ENCODE results near the gene ATP8B3. TPM values are rescaled to one million over a fixed set of nuclear protein-coding genes. Genes with fewer than 3 reads are reported as not detected.

The ATP8B3 gene
- total RNA-seq, 1 donor from 2014 or later, result 0.64 TPM

DNA sequence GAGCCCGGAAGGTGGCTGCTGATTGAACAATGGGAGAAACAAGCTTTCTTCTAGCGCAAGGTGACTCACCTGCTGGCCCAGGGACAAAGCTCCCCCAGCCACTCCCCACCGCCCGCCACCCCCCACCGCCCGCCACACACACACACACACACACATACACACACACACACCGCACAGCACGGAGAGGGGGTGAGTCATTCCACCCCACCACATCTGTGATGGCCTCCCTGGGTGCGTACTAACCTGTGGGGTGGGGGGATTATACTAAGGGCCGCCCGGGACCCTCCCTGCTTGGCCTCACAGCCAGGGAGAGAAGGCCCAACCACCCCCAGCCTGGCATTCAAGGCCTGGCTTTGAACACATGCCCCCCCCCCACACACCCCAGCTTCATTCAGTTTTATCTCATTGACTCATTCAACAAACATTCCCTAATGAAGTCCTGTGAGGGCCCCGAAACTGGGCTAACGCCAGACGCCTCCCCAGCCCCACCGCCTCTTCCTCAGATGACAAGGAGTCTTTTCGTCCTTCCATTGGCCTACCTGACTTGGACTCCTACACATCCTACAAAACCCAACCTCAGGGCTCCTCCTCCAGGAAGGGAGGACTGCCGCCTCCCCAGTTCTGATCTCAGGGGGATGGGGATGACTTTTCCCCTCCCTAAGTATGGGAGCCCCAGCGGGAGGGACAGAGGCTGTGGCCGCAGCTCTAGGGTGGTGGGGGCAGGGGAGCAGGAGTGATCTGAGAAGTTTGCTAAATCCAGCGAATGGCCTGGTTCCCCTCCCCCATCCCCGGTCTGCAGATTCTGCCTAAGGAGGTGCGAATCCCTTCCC lies 64.6 kb downstream of the ATP8B3 start:
- Histone ChIP-seq H3K27me3 (peaks cover 83% of the 10 kb centered on the region), H3K36me3 (no peaks in the 10 kb centered on the region), H3K4me1 (peaks cover 16% of the 10 kb centered on the region), H3K9me3 (no peaks in the 10 kb centered on the region), H3K4me3 (no peak overlapping the region), H3K27ac (no peak overlapping the region)
- TF ChIP-seq, protein P1, sequence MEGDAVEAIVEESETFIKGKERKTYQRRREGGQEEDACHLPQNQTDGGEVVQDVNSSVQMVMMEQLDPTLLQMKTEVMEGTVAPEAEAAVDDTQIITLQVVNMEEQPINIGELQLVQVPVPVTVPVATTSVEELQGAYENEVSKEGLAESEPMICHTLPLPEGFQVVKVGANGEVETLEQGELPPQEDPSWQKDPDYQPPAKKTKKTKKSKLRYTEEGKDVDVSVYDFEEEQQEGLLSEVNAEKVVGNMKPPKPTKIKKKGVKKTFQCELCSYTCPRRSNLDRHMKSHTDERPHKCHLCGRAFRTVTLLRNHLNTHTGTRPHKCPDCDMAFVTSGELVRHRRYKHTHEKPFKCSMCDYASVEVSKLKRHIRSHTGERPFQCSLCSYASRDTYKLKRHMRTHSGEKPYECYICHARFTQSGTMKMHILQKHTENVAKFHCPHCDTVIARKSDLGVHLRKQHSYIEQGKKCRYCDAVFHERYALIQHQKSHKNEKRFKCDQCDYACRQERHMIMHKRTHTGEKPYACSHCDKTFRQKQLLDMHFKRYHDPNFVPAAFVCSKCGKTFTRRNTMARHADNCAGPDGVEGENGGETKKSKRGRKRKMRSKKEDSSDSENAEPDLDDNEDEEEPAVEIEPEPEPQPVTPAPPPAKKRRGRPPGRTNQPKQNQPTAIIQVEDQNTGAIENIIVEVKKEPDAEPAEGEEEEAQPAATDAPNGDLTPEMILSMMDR (IDR thresholded peaks at IDR 0.05), result no peak
- intact Hi-C loops (cut with DNase I), result no loop called here
- DNase-seq, result no peak
- peak; percentile 15 for ATAC-seq

DNA sequence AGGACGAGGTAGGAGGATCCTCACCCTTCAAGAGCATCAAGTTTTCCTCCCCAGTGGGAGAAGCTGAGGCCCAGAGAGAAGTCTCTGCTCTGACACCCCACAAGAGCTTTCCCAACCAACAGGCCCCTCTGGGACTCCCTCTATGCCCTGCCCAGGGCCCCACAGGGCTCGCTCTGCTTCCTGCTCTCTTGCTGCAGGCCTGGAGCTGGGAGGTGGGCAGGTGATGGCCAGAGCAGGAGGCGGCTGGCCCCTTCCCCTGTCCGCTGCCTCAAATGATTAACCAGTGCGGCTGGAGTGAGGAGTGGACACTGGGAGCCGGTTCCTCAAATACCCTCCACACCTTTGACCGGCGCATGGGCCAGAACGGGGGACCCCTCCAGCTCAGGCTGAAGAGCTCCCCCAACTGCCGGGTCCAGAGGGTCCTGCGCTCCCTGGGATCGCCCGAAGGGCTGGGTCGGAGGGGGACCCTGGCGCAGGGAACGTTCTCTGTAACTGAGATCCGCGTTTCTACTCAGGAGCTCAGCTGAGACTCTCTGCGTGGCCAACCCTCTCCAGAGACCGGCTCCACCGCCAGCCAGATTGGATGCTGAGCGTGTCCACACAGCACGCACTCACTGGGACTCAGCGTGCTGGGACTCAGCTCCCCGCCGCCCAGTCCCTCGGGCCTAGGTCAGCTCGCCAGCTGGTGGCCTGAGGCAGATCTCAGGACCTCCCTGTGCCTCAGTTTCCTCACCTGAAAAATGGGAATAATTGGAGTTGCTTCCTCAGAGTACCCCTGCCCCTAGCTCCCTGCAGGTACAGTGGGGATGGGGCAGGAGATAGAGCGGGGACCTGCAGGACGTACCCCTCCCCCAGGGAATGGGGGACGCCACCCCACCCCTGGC lies 65.4 kb downstream of the ATP8B3 start:
- H3K4me3 ChIP-seq, result no peak overlapping the region
- H3K27me3 ChIP-seq, result peaks cover 75% of the 10 kb centered on the region
- H3K9me3 ChIP-seq, result no peaks in the 10 kb centered on the region
- intact Hi-C loops (cut with DNase I), result no loop called here
- peak; percentile 4 for ATAC-seq
- TF ChIP-seq, protein P1 (IDR thresholded peaks at IDR 0.05), result no peak
- no peak for DNase-seq
- peaks cover 16% of the 10 kb centered on the region for H3K4me1 ChIP-seq
- no peak overlapping the region for H3K27ac ChIP-seq
- no peaks in the 10 kb centered on the region for H3K36me3 ChIP-seq

DNA sequence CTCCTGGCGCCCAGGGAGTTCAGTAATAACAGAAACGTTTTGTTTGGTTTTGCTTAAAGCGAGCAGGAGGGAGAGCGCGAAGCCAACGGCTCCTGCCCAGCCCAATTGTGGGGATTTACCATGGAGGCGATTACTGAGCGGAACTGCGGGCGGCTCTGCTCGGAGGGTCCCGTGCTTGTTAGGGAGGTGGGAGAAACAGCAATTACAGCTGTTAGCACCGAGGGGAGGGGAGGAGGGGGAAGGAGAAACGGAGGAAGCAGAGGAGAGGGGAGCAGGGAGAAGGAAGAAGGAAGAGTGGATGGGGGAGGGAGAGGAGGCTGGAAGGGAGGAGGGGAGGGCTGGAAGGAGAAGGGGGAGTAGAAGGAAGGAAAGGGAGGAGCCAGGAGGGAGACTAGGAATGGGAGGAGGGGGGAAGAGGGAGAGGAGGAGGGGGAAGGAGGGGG lies 66.5 kb downstream of the ATP8B3 start:
- Histone ChIP-seq H3K9me3 (no peaks in the 10 kb centered on the region), H3K4me3 (no peak overlapping the region), H3K36me3 (no peaks in the 10 kb centered on the region), H3K27ac (no peak overlapping the region), H3K27me3 (peaks cover 64% of the 10 kb centered on the region), H3K4me1 (peaks cover 16% of the 10 kb centered on the region)
- no peak for DNase-seq
- TF ChIP-seq, protein P1 (IDR thresholded peaks at IDR 0.05), result no peak
- intact Hi-C loops (cut with DNase I), result no loop called here
- ATAC-seq, result no peak

DNA sequence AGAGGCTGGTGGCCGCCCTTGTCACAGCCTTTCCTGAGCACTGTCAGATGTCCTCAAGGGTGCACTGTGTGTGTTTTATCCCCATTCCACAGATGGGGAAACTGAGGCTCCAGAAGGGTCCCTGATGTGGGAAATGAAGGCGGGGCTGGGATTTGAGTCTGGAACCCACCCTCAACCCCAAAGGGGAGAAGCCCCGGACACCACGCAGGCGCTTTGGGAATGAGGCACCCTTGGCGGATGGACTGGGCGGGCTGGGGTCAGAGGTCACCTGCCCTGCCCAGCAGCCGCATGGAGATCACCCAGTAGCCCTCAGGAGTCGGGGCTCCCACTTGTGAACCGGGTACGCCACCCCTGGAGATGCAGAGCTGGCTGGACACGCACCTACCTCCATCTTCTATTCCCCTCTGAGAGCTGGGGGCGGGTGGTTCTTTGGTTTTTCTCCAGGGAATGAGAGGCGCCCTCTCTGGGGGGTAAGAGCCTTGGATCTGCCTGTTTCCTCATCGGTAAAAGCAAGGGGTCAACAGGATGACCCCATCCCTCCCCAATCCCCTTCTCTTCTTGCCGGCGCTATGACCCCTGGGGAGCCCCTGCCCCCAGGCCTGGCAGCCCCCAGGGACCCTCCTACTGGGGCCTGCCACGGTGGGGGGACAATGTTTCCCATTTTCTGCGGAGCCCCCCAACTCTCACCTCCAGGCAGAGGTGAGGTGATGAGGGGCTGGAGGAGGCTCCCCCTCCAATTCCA lies 67.1 kb downstream of the ATP8B3 start:
- Histone ChIP-seq H3K36me3 (no peaks in the 10 kb centered on the region), H3K4me1 (peaks cover 16% of the 10 kb centered on the region), H3K4me3 (no peak overlapping the region), H3K9me3 (no peaks in the 10 kb centered on the region), H3K27ac (no peak overlapping the region), H3K27me3 (peaks cover 58% of the 10 kb centered on the region)
- DNase-seq (no peak), ATAC-seq (no peak)
- intact Hi-C loops (cut with DNase I), result no loop called here
- TF ChIP-seq, protein P1 (IDR thresholded peaks at IDR 0.05), result no peak

DNA sequence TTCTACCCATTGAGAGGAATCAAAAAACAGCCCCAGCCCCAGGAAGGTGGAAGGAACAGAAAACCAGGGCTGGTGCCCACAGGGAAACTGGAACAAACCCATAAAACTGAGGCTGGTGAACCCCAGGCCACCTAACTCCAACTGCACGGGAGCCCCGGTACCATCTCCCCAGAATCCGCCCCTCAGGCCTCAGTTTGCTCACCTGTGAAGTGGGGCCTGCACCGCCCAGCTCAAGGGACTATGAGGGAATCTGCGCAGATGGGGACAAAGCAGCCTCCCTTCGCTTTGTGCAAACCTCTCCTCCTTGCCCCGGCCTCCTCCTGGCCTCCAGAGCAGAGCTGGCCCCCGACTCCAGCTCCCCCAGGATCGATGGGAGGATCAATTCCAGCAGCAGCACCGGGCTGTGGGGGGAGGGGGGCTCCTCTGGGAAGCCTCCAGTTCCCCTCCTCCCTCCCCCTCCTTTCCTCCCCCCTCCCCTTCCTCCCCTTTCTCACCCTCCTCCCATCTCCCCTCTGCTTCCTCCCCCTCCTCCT lies 67.9 kb downstream of the ATP8B3 start:
- TF ChIP-seq, protein P1 (IDR thresholded peaks at IDR 0.05), result no peak
- intact Hi-C loops (cut with DNase I), result no loop called here
- Histone ChIP-seq H3K27ac (no peak overlapping the region), H3K36me3 (no peaks in the 10 kb centered on the region), H3K4me1 (peaks cover 11% of the 10 kb centered on the region), H3K4me3 (no peak overlapping the region), H3K27me3 (peaks cover 50% of the 10 kb centered on the region), H3K9me3 (no peaks in the 10 kb centered on the region)
- ATAC-seq (no peak), DNase-seq (no peak)

Measured in upper lobe of right lung (tissue), 1 donor.